HCT116 (cell line): ENCODE data around the gene TMEM176B. TPM values are rescaled to one million over a fixed set of nuclear protein-coding genes. Genes with fewer than 3 reads are reported as not detected.

Experiments
- ATAC-seq: fragments of 200-7000 bp; cut with Tn5 transposase; 2 replicates; pipeline ENCODE4 v1.9.1; 2020; ENCODE audit warnings: mild to moderate bottlenecking, moderate library complexity
- BruUV-seq: library from RNA; stranded (reverse); fragments of 400-500 nt; replicated peaks from 2 replicates; lab custom pipeline; 2021; lab: Mats Ljungman, UMichigan
- CTCF ChIA-PET: fragments of 300-600 bp; sonication (Branson Sonifier 250); formaldehyde crosslinking; loops from one replicate; lab custom pipeline; 2021; ENCODE audit warnings: antibody characterized with exemption; lab: Charles Lee
- POLR2A ChIA-PET: fragments of 300-600, 350-600 bp; sonication (Branson Sonifier 250); formaldehyde crosslinking; loops from one replicate; lab custom pipeline; 2021; ENCODE audit warnings: antibody characterized with exemption; lab: Charles Lee
- RAD21 ChIA-PET, 2 experiments: fragments of 300-600 bp; sonication (Branson Sonifier 250); formaldehyde crosslinking; loops; one replicate each; lab custom pipeline; 2023; ENCODE audit warnings: low total read pairs in 2 of 2; ENCODE audit not compliant: uncharacterized antibody in 2 of 2, unreplicated experiment in 2 of 2, low non-redundant PET in 1 of 2; lab: Charles Lee
- DNase-seq: peaks from one replicate; pipeline ENCODE4 v3.0.0-alpha.2; 2010; ENCODE audit warnings: low read depth, low spot score
- H2AFZ ChIP-seq: fragments of 200-600 bp; shearing (Covaris generic), sonication (generic); 2 replicates; pipeline ENCODE4 v1.6.1; 2017; ENCODE audit warnings: low read depth, mixed run types, mixed read lengths, antibody characterized with exemption, low read length; ENCODE audit not compliant: poor library complexity, severe bottlenecking
- H3K27ac ChIP-seq: 2 replicates; pipeline ENCODE4 v1.5.1; 2012; ENCODE audit warnings: low read depth, low read length
- H3K27me3 ChIP-seq: fragments of 200-600 bp; sonication (generic); 2 replicates; pipeline ENCODE4 v1.6.1; 2016; ENCODE audit warnings: mixed run types, low read length, mixed read lengths; ENCODE audit not compliant: insufficient read depth
- H3K36me3 ChIP-seq, 2 experiments: fragments of 200-500 bp in 1 of 2; fragments of 200-600 bp in 1 of 2; sonication (Bioruptor generic) in 1 of 2; sonication (generic) in 1 of 2; 2 replicates each; pipeline versions ENCODE4 v1.5.1 to v1.6.1; 2014 to 2016; ENCODE audit warnings: low read length in 2 of 2, inconsistent platforms in 1 of 2, mixed read lengths in 1 of 2, mixed run types in 1 of 2; ENCODE audit not compliant: insufficient read depth in 2 of 2, control insufficient read depth in 1 of 2
- H3K4me1 ChIP-seq, 2 experiments: fragments of 200-600 bp in 1 of 2; sonication (generic) in 1 of 2; 2 replicates each; pipeline versions ENCODE4 v1.5.1 to v1.6.1; 2012 to 2017; ENCODE audit warnings: low read length in 2 of 2, inconsistent platforms in 1 of 2, mild to moderate bottlenecking in 1 of 2, mixed read lengths in 1 of 2, mixed run types in 1 of 2, moderate library complexity in 1 of 2; ENCODE audit not compliant: insufficient read depth in 2 of 2, control insufficient read depth in 1 of 2
- H3K4me2 ChIP-seq: fragments of 200-600 bp; sonication (generic); 2 replicates; pipeline ENCODE4 v1.6.1; 2017; ENCODE audit warnings: mixed run types, low read length, mixed read lengths
- H3K4me3 ChIP-seq, 2 experiments: fragments of 200-600 bp in 1 of 2; sonication (generic) in 1 of 2; replicated peaks in 1 of 2; 2 replicates each; pipeline ENCODE4 v1.5.1; 2011 to 2016; ENCODE audit warnings: low read length in 2 of 2, control low read depth in 1 of 2, low read depth in 1 of 2, mild to moderate bottlenecking in 1 of 2, mixed read lengths in 1 of 2, mixed run types in 1 of 2
- H3K79me2 ChIP-seq: fragments of 200-600 bp; sonication (generic); 2 replicates; pipeline ENCODE4 v1.6.1; 2017; ENCODE audit warnings: mild to moderate bottlenecking, mixed run types, low read length, moderate library complexity, mixed read lengths; ENCODE audit not compliant: insufficient read depth
- H3K9ac ChIP-seq: fragments of 200-600 bp; sonication (generic); 2 replicates; pipeline ENCODE4 v1.6.1; 2016; ENCODE audit warnings: low read length, mixed read lengths
- H3K9me2 ChIP-seq: fragments of 200-600 bp; sonication (generic), shearing (Covaris generic); 2 replicates; pipeline ENCODE4 v1.6.1; 2017; ENCODE audit warnings: mixed run types, mild to moderate bottlenecking, moderate library complexity; ENCODE audit not compliant: insufficient read depth
- H3K9me3 ChIP-seq, 2 experiments: fragments of 200-500 bp in 1 of 2; fragments of 200-600 bp in 1 of 2; sonication (Bioruptor generic) in 1 of 2; sonication (generic) in 1 of 2; 2 replicates each; pipeline ENCODE4 v1.6.1; 2014 to 2017; ENCODE audit warnings: low read length in 2 of 2, mixed read lengths in 2 of 2, inconsistent platforms in 1 of 2, low read depth in 1 of 2, mild to moderate bottlenecking in 1 of 2, mixed run types in 1 of 2, moderate library complexity in 1 of 2; ENCODE audit not compliant: control insufficient read depth in 1 of 2, insufficient read depth in 1 of 2
- H4K20me1 ChIP-seq: fragments of 200-600 bp; sonication (generic), shearing (Covaris generic); 2 replicates; pipeline ENCODE4 v1.6.1; 2017; ENCODE audit warnings: mixed run types, mild to moderate bottlenecking, moderate library complexity; ENCODE audit not compliant: insufficient read depth
- CEBPB ChIP-seq: IDR thresholded peaks from 2 replicates; pipeline ENCODE4 v1.6.1; 2012; ENCODE audit warnings: low read depth
- RAD21 ChIP-seq: IDR thresholded peaks from 2 replicates; pipeline ENCODE4 v1.6.1; 2012; ENCODE audit warnings: low read depth, mild to moderate bottlenecking
- SP1 ChIP-seq: IDR thresholded peaks from 2 replicates; pipeline ENCODE4 v1.6.1; 2012; ENCODE audit warnings: low read depth
- intact Hi-C: fragments of 100-400 bp; cut with micrococcal nuclease; formaldehyde crosslinking; loops from 2 replicates; pipeline ENCODE4 v1.10.0; 2022
- total RNA-seq: library from RNA; stranded (reverse); gene quantifications from one replicate; pipeline ENCODE4 v1.2.1, GENCODE V29; 2021; ENCODE audit not compliant: unreplicated experiment

The TMEM176B gene
- total RNA-seq, 1 experiment from 2014 or later: 0.42 TPM

GRCh38 chr7:150801242-150801945 is 1.2 kb upstream of the TMEM176B start:
- H3K36me3 ChIP-seq: no peaks in the 10 kb centered on the region
- H3K9me3 ChIP-seq: no peaks in the 10 kb centered on the region
- no peak for DNase-seq
- no peak overlapping the region for H3K4me2 ChIP-seq
- no peak overlapping the region for H3K9ac ChIP-seq
- no peak for ATAC-seq
- ChIA-PET RAD21 (no interaction called here), POLR2A (no interaction called here), CTCF (no interaction called here)
- no TSS peak for BruUV-seq
- H3K9me2 ChIP-seq: no peaks in the 10 kb centered on the region
- H3K79me2 ChIP-seq: no peaks in the 10 kb centered on the region
- intact Hi-C loops: no loop called here
- 0 out of 2 replicates have a peak, but pooled peaks cover 4% of the 10 kb centered on the region for H3K27me3 ChIP-seq
- no peak overlapping the region for H2AFZ ChIP-seq
- H3K27ac ChIP-seq: no peak overlapping the region
- no peaks in the 10 kb centered on the region for H4K20me1 ChIP-seq
- no peak for TF ChIP-seq CEBPB
- TF ChIP-seq SP1: no peak
- H3K4me1 ChIP-seq: no peaks in the 10 kb centered on the region
- no peak overlapping the region for H3K4me3 ChIP-seq

DNA sequence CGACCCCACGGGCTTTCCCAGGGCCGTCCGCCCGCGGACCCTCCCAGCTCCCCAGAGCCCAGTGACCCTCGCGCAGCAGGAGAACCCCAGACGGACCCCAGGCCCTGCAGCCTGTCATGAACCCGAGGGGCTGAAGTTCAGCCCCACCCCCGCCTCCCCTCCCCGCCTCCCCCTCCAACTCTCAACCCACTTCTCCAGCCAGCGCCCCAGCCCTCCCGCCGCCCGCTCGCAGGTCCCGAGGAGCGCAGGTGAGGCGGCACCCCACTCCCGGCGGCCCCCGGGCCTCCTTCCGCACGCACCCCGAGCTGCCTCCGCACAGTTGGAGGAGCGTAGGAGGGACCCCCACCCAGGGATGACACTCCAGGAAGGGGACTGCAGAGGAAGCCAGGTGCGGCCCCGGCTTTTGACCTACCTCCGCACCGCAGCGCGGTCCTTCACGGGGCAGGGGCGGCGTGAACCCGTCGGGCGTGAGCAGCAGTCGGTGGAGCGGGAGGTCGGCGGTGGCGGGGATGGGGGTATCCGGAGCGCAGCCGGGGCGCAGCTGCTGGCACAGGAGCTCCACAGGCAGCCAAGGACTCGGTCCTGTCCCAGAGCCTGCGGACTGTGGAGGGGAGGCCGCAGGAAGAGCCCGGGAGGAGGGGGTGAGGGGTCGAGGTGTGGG is 547 bp upstream of the TMEM176B start, which contains the start of gene TMEM176A:
Gene TMEM176A (plus strand): TSS at position 189 of the 661 bp plus-strand sequence. CDS start 782 bp downstream, outside the sequence.
- no TSS peak for BruUV-seq
- Histone ChIP-seq H2AFZ (no peak within 1 kb of the TSS), H3K27me3 (0 out of 2 replicates have a peak, but pooled peaks cover 6% of the 10 kb centered on the region), H3K9ac (no peak within 1 kb of the TSS), H3K36me3 (no peaks in the 10 kb centered on the region), H3K4me3 (no peak within 1 kb of the TSS), H3K79me2 (no peaks in the 10 kb centered on the region), H3K4me1 (no peaks in the 10 kb centered on the region), H4K20me1 (no peaks in the 10 kb centered on the region), H3K9me2 (no peaks in the 10 kb centered on the region), H3K4me2 (no peak within 1 kb of the TSS), H3K9me3 (no peaks in the 10 kb centered on the region), H3K27ac (no peak within 1 kb of the TSS)
- no peak for ATAC-seq
- CTCF ChIA-PET: no interaction called here
- no peak for DNase-seq
- intact Hi-C loops: no loop called here
- TF ChIP-seq RAD21: no peak
- RAD21 ChIA-PET: no interaction called here
- POLR2A ChIA-PET: no interaction called here
